Stimulated activated CD4-positive, alpha-beta T cell treated with anti-CD3 and anti-CD28 coated beads, Interleukin-4, amount 100 ng/mL, for 24 hours (primary cell): ENCODE results near the gene POLR3GL.
"Not testable (repeated sequence)": the region's sequence is repeated elsewhere in the genome, so short reads cannot be mapped to it uniquely, and the experiment has no call there.

ENCODE experiments used
- DNase-seq: peaks from one replicate; pipeline ENCODE4 v3.0.0-alpha.2; 2020

Gene POLR3GL

GRCh38 chr1:145964328-145965118 lies at the start of gene POLR3GL, which contains the start of gene ANKRD34A:
Gene POLR3GL, plus strand, starts transcription at chr1:145964690. Its CDS starts 10,176 bp downstream, at chr1:145974866.
Gene ANKRD34A, minus strand, starts transcription at chr1:145964575. Its CDS starts 2,816 bp downstream, at chr1:145961759.
- DNase-seq: peak; percentile 93

DNA sequence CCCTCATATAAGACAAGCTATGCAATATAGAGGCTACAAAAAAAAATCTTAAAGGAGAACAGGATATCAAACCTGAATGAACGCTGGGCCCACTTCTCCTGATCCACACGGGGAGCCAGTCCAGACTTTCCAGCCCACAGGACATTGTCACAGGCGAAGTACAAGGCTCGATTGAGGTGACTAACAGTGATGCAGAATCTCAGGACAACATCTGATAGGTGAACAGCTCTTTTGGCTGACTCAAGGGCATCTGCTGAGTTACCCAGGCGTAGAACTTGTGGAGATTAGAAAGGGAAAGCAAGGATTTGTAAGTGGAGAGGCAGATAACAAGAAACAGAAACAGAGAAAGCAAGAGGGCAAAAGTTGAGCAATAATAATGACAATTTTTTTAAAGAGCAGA lies 47.7 kb upstream of the POLR3GL start:
- no peak for DNase-seq

- DNase-seq: no peak
Observed at GRCh38 chr1:145917595-145917994, 46.9 kb upstream of the POLR3GL start.

GRCh38 chr1:145918144-145918991 lies 46.1 kb upstream of the POLR3GL start, which contains the start of gene PEX11B:
Gene PEX11B, minus strand, starts transcription at chr1:145918717. Its CDS starts 29 bp downstream, at chr1:145918688.
- DNase-seq: peak; percentile 93

- peak; percentile 8 for DNase-seq
Observed at GRCh38 chr1:145918992-145919939, 45.2 kb upstream of the POLR3GL start.

DNA sequence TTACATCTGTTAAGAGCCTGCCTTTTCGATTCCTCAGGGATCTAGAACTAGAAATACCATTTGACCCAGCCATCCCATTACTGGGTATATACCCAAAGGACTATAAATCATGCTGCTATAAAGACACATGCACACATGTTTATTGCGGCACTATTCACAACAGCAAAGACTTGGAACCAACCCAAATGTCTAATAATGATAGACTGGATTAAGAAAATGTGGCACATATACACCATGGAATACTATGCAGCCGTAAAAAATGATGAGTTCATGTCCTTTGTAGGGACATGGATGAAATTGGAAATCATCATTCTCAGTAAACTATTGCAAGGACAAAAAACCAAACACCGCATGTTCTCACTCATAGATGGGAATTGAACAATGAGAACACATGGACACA lies 44.2 kb upstream of the POLR3GL start:
- not testable (repeated sequence) for DNase-seq

DNA sequence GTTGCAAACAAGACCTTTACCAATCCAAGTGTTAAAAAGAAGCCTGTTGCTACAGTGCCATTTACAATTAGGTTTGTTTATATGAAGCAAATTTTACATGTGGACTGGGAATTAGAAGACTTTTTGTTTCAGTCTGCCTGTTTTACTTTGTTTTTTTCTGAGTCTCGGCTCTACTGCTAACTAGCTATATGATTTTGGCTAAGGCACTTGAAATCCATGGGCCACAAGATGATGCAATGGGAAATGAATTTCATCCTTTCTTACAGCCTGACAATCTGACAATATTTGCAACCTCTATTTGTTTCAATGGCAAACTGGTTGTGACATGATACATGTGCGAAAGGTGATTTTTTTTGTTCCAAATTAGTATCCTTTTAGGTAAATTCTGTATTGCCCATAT lies 42.2 kb upstream of the POLR3GL start:
- DNase-seq: no peak

DNA sequence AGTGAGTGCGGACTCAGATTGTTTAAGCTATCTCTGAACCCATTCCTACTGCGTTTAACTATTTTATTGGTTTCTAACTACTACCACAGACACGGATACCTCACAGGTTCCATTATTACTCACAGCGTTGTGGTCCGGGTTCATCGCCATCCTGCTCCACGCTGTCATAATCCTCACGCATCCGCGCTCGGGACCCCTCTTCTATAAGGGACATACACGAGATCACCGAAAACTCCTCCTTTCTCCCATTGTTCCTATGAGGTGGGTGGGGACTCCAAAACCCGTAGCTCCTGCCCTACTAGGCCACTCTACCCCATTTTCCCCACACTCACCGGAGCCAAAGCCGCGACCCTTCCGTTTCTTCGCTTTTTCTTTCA lies 37.8 kb upstream of the POLR3GL start:
- DNase-seq: peak; percentile 66

- peak; percentile 95 for DNase-seq
Observed at GRCh38 chr1:145927063-145927886, 37.2 kb upstream of the POLR3GL start, which contains the start of gene RBM8A. Gene RBM8A, minus strand, starts transcription at chr1:145927484. Its CDS starts 58 bp downstream, at chr1:145927426.

- peak; percentile 12 for DNase-seq
Observed at GRCh38 chr1:145927916-145928643, 36.4 kb upstream of the POLR3GL start.

DNA sequence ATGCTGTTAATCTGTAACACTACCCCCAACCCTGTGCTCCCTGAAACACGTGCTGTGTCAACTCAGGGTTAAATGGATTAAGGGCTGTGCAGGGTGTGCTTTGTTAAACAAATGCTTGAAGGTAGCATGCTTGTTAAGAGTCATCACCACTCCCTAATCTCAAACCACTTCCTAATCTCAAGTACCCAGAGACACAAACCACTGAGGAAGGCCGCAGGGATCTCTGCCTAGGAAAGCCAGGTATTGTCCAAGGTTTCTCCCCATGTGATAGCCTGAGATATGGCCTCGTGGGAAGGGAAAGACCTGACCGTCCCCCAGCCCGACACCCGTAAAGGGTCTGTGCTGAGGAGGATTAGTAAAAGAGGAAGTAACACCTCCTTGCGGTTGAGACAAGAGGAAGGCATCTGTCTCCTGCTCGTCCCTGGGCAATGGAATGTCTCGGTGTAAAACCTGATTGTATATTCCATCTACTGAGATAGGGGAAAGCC lies 31.9 kb upstream of the POLR3GL start:
- DNase-seq: peak; percentile 19

DNA sequence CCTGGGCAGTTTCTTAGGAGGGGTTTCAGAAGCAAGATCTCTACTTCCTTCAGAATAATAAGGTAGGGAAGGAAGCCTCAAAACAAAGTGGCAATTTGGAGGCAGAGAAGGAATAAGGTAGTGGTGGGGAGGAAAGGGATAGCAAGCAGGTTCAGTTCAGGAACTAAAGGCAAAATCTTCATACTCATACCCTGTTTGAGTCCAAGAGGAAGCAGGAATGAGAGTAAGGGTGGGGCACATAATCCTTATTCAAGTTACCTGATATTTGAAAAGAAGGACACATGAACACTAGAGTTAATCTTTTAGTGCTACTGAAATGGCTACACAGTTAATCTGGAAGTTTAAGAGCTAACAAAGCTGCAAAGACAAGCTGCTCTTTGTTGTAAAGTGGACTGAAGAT lies 28.8 kb upstream of the POLR3GL start:
- DNase-seq: no peak

DNA sequence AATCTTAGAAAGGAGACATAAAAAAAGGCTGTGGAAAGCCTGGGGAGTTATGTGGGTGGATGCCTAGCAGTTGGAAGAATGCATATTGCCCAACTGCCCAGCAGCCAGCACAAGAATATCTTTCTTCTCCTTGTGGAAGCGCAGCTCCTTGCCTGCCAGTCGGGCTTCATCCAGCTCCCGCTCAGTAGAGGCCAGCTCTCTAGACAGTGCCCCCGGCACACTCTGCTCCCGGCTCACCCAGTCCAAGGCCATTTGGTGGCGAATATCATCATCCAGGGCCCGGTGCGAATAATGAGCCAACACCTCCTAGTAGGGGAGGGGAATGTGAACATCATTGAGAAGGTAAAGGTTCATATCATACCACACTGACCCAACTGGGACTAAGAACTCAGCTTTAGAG lies 28.2 kb upstream of the POLR3GL start:
- DNase-seq: no peak

DNA sequence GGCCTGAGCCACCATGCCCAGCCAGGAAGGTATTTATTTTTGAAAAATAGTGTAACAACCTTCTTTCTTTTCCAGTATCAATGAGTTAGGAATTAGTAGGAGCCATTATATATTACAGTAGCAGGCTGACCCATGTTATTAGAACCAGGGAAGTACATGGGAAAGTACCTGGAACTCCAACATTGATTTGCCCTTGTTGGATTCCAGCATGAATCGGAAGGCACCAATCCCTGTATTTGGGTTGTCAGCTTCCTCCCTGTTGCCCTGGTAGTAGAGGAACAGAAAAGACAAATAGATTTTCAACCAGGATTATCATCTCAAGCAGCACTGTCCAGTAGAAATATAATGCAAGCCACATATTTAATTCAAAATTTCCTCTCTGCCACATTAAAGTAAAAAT lies 27.1 kb upstream of the POLR3GL start:
- DNase-seq: no peak

DNA sequence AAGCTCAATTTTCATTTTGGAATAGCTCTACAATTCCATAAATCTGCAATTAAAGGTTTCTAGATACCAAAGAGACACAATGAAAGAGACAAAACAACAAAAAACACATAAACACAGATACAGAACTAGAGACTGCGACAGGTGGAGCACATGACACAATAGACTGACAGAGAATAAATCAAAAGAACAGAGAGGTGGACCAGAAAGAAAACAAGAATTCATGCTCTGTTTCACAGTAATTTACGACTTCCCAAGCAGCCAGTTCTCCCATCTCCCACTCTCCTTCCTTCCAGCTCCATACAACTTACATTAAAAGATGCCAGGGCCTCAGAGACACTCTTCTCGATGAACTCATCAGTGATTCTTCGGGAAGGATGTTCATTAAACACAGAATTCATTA lies 22.1 kb upstream of the POLR3GL start:
- no peak for DNase-seq

DNA sequence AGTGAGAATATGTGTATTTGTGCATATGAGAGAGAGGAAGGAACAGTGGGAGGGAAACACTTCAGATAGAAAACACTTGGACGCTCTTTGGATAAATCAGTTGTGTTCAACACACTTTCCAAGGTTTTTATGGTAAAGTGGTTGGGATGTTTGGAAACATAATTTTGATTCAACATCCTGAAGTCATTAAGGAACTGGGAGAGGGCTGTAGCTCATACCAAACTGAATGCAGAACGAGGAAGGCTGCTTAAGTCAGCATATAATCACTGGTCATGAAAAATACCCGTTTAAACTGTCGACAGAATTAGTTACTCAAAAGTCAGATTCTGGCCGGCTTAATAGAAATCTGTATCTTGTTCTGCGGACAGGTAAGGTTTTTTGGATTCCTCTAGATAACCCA lies 21.6 kb upstream of the POLR3GL start:
- DNase-seq: no peak

GRCh38 chr1:145944532-145944931 lies 20.0 kb upstream of the POLR3GL start:
- DNase-seq: no peak

DNA sequence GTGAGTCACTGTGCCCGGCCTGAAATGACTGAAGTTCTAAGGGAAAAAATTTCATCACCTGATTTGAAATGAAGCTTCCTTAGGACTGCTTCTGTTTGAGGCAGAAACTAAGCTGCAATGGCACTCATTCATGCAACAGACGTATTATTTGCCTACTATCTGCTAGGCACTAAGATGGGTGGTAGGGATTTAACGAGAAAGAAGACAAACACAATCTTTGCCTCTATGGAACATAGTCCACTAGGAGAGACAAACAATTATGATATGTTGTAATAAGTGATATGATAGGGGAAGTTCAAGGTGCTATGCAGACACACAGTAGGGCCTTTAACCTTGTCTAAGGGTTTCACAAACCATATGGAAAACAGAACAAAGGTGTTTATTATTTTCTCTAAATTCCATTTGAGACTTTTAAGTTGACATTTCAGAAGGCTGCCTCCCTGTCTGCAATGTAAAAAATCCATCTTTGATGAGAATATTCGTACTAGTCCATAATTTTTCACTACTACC lies 18.0 kb upstream of the POLR3GL start:
- no peak for DNase-seq

DNA sequence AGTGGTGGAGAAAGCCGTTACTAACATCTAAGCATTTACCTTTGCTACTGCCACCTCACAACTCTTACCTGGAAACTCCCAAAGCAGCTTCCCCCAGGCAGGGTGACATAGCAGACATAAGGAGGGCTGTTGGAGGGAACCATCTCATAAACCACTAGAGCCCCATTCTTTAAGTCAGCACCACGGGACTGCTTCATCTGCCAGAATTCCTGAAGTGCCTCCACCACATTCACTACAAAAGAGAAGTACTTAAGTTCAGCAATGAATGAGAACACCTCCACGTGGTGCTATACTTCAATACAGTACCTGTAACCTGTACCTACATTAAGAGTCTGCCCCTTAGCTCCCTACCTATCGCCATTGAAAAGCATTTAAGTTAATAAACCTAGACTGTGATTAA lies 16.9 kb upstream of the POLR3GL start:
- no peak for DNase-seq

DNA sequence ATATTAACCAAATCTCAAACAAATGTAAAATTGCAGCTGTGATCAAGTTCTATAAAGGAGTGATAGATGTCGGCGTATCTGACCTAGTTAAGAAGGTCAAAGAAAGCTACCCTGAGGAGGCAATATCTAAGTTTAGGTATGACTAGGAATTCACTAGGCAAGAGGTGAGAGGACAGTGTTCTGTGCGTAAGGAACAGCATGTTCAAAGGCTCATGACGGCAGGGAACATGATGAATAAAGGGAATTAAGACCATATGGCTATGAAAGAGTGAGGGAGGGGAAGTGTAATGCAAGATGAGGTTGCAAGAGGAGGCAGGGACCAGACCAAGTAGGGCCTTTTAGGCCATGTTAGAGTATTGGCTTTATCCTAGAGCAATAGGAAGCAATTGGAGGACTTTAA lies 15.3 kb upstream of the POLR3GL start:
- no peak for DNase-seq

DNA sequence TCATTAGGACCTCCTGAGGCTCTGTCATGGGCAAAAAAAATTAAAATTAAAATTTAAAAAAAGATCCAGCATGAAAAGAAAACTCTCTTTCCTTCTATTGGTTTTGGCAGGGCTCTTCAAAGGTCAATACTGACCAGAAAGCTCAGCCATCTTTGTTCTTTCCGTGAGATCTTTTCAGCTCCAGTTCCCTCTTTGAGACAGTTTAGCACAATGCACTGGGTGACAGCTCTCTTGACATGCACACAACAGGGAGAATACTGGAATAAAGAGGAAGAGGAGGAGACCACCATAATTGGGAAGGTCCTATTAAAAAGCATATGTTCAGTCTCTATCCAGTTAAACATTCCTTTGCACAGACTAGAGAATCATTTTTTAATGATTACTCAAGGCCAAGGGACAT lies 13.0 kb upstream of the POLR3GL start:
- no peak for DNase-seq
